Muscle of leg (tissue), 11 donors: ENCODE results near the gene TLE4. TPM values are rescaled to one million over a fixed set of nuclear protein-coding genes. Genes with fewer than 3 reads are reported as not detected.
"Not testable (repeated sequence)": the region's sequence is repeated elsewhere in the genome, so short reads cannot be mapped to it uniquely, and the experiment has no call there.

Experiments
- DNase-seq: peaks from one replicate; pipeline ENCODE4 v3.0.0; 2013
- H3K27ac ChIP-seq: one replicate; pipeline ENCODE4 v1.5.1; 2013; ENCODE audit warnings: mild to moderate bottlenecking, low read length, control low read depth
- H3K27me3 ChIP-seq: one replicate; pipeline ENCODE4 v1.6.1; 2013; ENCODE audit warnings: low read length; ENCODE audit not compliant: control insufficient read depth, insufficient read depth
- H3K36me3 ChIP-seq: one replicate; pipeline ENCODE4 v1.6.1; 2013; ENCODE audit warnings: low read length; ENCODE audit not compliant: control insufficient read depth, insufficient read depth
- H3K4me1 ChIP-seq: one replicate; pipeline ENCODE4 v1.6.1; 2013; ENCODE audit warnings: low read length; ENCODE audit not compliant: control insufficient read depth, insufficient read depth
- H3K4me3 ChIP-seq: one replicate; pipeline ENCODE4 v1.5.1; 2013; ENCODE audit warnings: low read length, control low read depth
- H3K9me3 ChIP-seq: replicated peaks from 2 replicates; pipeline ENCODE4 v1.6.1; 2013; ENCODE audit warnings: low read depth, low read length; ENCODE audit not compliant: control insufficient read depth
- WGBS: methylation state at CpG from one replicate; pipeline ENCODE4 v1.1.5; 2013; ENCODE audit warnings: missing lambda C conversion rate; ENCODE audit not compliant: insufficient coverage; 5-methylcytosine and 5-hydroxymethylcytosine counted together
- polyA plus RNA-seq, 8 donors: library from polyadenylated mRNA; unstranded; fragments of 120-200 nt; gene quantifications; one replicate each; pipeline versions ENCODE4 v1.2.1 to v1.2.3, GENCODE V29; 2013; ENCODE audit warnings: inconsistent platforms in 1 of 8, low replicate concordance in 1 of 8; ENCODE audit not compliant: insufficient read length in 8 of 8, insufficient read depth in 1 of 8
- total RNA-seq: library from RNA; stranded (reverse); fragments of 120-200 nt; gene quantifications from one replicate; pipeline ENCODE4 v1.2.4, GENCODE V29; 2013

The TLE4 gene
- total and polyA plus RNA-seq, 9 donors: 16.5 to 22.0 (median 17.7) TPM

DNA sequence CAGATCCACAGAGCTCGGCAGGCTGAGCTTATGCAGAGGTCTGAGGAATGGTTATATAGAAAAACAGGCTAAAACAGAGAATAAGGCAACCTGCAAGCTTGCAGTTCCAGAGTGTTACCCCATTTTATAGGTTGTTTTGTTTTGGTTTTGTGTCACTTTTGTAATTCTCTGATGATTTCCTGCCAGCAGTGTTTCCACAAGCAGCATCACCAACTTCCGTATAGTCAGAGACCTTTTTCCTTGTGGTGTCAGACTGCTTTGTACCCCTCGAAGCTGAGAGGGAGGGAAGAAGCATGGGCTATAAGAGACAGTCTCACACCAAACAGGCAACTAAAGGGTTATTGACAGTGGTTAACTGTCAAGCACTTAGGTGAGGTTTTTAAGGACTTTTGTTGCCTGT, 61.8 kb downstream of the TLE4 start:
- H3K27ac ChIP-seq: no peak overlapping the region
- no peaks in the 10 kb centered on the region for H3K36me3 ChIP-seq
- no peaks in the 10 kb centered on the region for H3K9me3 ChIP-seq
- no peaks in the 10 kb centered on the region for H3K27me3 ChIP-seq
- DNase-seq: no peak
- no peaks in the 10 kb centered on the region for H3K4me1 ChIP-seq
- H3K4me3 ChIP-seq: no peak overlapping the region
- WGBS: no CpG with 5 or more reads among the region's 3 CpGs

DNA sequence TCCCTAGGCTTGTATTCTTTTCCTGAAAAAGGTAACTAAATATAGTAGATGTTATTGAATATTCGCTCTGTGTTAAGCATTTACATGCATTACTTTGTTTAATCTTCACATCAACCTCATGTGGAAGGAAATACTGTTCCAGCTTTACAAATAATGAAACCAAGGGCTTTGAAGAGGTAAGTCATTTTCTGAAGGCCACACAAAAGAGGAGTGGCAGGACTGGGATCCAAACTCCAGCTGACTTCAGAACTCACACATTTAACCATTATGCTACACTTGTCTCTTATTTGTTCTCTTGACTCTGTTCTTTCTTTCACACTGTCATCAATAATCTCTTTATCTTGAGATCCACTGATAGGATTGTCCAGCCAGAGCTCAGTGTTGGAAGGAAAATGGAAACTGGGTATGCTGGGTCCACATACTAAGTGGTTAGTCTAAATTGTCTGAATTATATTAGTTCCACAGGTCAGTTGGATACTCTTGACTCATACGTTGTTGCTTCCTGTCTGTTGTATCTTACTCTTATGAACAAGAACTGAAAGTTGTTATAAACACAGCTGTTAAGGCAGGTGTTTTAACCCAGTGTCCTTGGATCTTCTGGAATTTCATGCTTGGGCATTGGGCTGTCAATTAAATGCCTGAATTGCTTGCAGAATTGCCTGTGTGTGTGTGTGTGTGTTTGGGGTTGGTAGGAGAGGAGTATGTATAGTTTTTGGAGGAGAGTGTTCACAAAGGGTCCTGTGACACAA, 65.6 kb downstream of the TLE4 start:
- Histone ChIP-seq H3K9me3 (no peaks in the 10 kb centered on the region), H3K36me3 (no peaks in the 10 kb centered on the region), H3K27me3 (no peaks in the 10 kb centered on the region), H3K4me1 (no peaks in the 10 kb centered on the region), H3K27ac (no peak overlapping the region), H3K4me3 (no peak overlapping the region)
- WGBS: no CpG with 5 or more reads among the region's 2 CpGs
- DNase-seq: no peak

DNA sequence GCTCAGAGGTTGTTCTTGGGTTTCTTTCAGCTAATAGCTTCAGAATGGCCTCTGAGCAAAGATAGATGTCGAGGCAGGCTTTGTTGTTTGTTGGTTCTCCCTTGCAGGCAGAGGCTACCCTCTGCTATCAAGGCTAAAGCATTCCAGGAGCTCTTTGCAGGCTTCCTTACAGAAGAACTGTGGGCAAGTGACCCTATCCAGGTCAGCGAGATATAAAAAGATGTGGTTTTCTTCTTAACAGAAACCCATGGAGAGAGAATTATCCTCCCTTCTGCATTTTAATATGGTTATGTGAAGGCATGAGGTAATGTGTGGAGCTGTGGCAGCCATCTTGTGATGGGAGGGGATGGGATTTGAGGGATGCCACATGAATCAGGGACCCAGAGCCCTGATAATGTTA, 67.0 kb downstream of the TLE4 start:
- Histone ChIP-seq H3K4me1 (no peaks in the 10 kb centered on the region), H3K27ac (no peak overlapping the region), H3K9me3 (no peaks in the 10 kb centered on the region), H3K4me3 (no peak overlapping the region), H3K36me3 (no peaks in the 10 kb centered on the region), H3K27me3 (no peaks in the 10 kb centered on the region)
- WGBS: 60% methylated on average over 1 of the region's 2 CpGs
- DNase-seq: no peak

DNA sequence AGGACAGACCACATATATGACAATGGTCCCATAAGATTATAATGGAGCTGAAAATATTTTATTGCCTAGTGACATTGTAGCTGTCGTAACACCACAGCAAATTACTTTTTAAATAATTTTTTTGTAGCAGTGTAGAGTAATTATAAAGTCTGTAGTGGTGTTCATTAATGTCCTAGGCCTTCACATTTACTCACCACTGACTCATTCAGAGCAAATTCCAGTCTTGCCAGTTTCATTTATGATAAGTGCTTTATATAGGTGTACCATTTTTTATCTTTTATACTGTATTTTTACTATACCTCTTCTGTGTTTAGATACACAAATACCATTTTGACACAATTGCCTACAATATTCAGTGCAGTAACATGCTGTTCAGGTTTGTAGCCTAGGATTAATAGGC, 67.6 kb downstream of the TLE4 start:
- no peak for DNase-seq
- Histone ChIP-seq H3K4me1 (no peaks in the 10 kb centered on the region), H3K27ac (no peak overlapping the region), H3K9me3 (no peaks in the 10 kb centered on the region), H3K36me3 (no peaks in the 10 kb centered on the region), H3K27me3 (no peaks in the 10 kb centered on the region), H3K4me3 (no peak overlapping the region)
- WGBS: no CpG with 5 or more reads among the region's 1 CpG

DNA sequence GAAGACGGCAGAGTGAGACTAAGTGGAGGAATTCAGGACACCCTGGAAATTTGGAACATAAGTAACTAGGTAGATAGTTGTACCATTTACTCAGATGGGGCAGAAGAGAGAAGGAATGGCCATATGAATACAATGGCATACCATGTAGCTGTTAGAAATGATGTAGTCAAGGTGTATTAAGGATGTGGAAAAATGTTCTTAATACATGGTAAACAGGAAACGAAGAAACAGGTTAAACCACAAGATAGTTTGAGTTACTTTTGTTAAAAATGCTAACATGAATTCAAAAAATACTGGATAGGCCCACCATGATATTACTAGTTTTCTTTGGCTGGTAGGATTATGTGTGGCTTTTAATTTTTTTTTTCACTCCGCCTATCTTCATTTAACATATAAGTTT, 68.3 kb downstream of the TLE4 start:
- not testable (repeated sequence) for H3K4me1 ChIP-seq, H3K36me3 ChIP-seq, H3K27ac ChIP-seq, H3K4me3 ChIP-seq, H3K27me3 ChIP-seq, H3K9me3 ChIP-seq, DNase-seq
- no CpG with 5 or more reads among the region's 3 CpGs for WGBS

DNA sequence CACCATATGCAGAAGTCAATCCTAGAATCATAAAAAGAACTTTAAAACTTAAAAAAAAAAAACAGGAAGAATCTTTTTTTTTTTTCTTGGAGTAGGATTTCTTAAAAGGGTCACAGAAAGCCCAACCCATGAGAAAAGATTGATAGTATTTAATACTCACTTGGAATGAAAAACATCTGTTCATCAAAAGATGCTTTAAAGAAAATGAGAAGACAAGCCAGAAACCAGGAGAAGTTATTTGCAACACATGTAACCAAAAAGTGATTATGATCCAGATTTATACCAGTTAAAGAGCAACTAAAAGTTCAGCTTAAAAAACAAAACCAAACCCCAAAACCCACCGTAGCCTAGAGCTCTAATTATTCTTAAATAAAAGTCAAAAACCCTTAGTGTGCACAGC, 69.3 kb downstream of the TLE4 start:
- peak; percentile 41 for DNase-seq
- no peak overlapping the region for H3K4me3 ChIP-seq
- H3K4me1 ChIP-seq: no peaks in the 10 kb centered on the region
- no peaks in the 10 kb centered on the region for H3K36me3 ChIP-seq
- 11% methylated on average over 1 of the region's 1 CpG for WGBS
- no peaks in the 10 kb centered on the region for H3K27me3 ChIP-seq
- no peaks in the 10 kb centered on the region for H3K9me3 ChIP-seq
- H3K27ac ChIP-seq: no peak overlapping the region

DNA sequence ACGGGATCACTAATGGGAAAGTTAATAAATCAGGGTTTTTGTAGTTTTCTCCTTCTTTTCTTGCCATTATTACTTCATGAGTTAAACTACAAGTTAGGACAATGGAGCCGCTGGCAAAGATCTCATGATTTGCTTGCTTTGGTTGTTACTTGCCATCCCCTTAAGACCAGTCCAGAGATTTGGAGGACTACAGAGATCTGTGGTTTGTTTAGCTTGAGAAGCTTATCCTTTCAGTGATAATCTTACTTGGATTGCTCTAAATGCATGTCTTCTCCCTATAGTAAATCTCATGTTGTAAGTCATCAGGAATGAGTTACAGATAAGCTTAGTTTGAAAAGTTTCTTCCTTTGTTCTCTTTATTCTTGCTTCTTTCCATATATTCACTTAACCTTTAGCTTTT, 70.9 kb downstream of the TLE4 start:
- Histone ChIP-seq H3K36me3 (no peaks in the 10 kb centered on the region), H3K27me3 (no peaks in the 10 kb centered on the region), H3K4me3 (no peak overlapping the region), H3K27ac (no peak overlapping the region), H3K4me1 (no peaks in the 10 kb centered on the region), H3K9me3 (no peaks in the 10 kb centered on the region)
- no CpG with 5 or more reads among the region's 2 CpGs for WGBS
- no peak for DNase-seq

DNA sequence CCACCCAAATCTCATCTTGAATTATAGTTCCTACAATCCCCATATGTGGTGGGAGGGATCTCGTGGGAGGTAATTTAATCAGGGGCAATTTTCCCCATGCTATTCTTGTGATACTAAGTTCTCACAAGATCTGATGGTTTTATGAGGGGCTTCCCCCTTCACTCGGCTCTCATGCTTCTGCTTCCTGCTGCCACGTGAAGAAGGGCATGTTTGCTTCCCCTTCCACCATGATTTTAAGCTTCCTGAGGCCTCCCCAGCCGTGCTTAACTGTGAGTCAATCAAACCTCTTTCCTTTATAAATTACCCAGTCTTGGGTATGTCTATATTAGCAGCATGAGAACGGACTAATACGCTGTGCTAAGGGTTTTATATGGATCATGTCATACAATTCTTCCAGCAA, 72.3 kb downstream of the TLE4 start:
- Histone ChIP-seq H3K4me3 (no peak overlapping the region), H3K9me3 (no peaks in the 10 kb centered on the region), H3K27me3 (no peaks in the 10 kb centered on the region), H3K27ac (no peak overlapping the region), H3K36me3 (no peaks in the 10 kb centered on the region), H3K4me1 (no peaks in the 10 kb centered on the region)
- DNase-seq: no peak
- WGBS: 79% methylated on average over 3 of the region's 6 CpGs

DNA sequence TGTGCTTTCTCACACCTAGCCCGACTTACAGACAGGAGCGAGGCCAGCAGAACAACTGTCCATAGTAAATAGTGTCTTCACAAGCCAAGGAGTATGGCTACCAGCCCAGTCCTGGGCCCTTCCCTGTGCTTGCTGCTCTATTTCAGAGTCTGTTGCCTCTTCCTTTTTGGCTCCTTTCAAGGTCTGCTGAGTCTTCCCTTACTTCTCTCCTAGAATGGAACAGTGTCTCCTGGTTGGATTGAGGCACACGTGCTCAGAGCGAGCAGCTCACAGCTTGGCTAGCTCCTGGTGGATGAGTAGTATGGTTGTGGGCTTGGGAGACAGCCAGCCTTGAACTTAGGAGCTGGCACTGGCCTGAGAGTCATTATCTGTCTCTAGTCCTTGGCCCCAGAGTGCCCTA, 72.8 kb downstream of the TLE4 start:
- H3K9me3 ChIP-seq: no peaks in the 10 kb centered on the region
- no peak overlapping the region for H3K4me3 ChIP-seq
- no peak for DNase-seq
- no peak overlapping the region for H3K27ac ChIP-seq
- H3K4me1 ChIP-seq: no peaks in the 10 kb centered on the region
- WGBS: 56% methylated on average over 2 of the region's 4 CpGs
- no peaks in the 10 kb centered on the region for H3K36me3 ChIP-seq
- H3K27me3 ChIP-seq: no peaks in the 10 kb centered on the region

DNA sequence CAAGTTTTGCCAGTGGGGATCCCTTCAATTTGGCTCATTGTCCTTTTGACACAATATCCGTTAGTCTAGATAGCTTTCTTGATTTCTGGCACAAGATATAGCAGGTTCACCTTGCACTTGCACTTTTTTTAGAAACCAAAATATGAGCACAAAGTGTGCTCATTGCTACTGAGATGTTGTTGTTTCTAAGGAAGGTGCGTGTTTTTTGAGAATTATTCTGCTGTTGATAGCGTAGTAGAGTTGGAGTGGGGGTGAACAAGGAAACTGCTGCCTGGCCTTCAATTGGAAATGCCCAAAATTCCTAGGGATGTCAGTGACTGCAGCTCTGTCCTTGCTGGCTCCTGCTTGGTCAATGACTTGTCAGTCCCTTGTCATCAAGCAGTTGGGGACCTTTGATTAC, 73.3 kb downstream of the TLE4 start:
- Histone ChIP-seq H3K27me3 (no peaks in the 10 kb centered on the region), H3K36me3 (no peaks in the 10 kb centered on the region), H3K4me3 (no peak overlapping the region), H3K27ac (no peak overlapping the region), H3K4me1 (no peaks in the 10 kb centered on the region), H3K9me3 (no peaks in the 10 kb centered on the region)
- no peak for DNase-seq
- WGBS: 93% methylated on average over 3 of the region's 3 CpGs

DNA sequence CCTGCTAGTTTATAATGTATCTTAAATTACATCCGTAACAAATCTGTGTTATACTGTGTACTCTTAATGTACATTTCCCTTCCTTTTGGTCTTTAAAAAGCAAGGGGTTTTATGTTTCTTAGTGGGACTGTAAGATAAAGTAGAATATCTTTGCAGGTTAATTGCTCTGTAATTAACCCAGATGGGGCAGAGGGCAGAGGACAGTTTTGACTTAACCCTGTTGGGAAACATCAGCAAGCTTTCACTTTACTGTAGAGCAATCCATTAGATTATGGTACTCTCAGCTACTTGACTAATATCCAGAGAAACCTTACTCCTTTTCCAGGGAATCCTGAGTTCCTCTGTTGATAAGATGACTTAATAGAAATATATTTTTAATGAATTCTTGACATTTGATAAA, 74.3 kb downstream of the TLE4 start:
- no peak overlapping the region for H3K27ac ChIP-seq
- no peaks in the 10 kb centered on the region for H3K27me3 ChIP-seq
- H3K4me3 ChIP-seq: no peak overlapping the region
- no peaks in the 10 kb centered on the region for H3K9me3 ChIP-seq
- no peaks in the 10 kb centered on the region for H3K36me3 ChIP-seq
- WGBS: no CpG with 5 or more reads among the region's 1 CpG
- no peak for DNase-seq
- no peaks in the 10 kb centered on the region for H3K4me1 ChIP-seq
